Mammary epithelial cell (primary cell): ENCODE results near the gene GRIA1.

ENCODE experiments used
- CTCF ChIP-seq, 2 donors: IDR thresholded peaks in 1 of 2; conservative IDR thresholded peaks in 1 of 2; 2 replicates each; pipeline ENCODE4 v1.5.1; 2011 to 2012; ENCODE audit warnings: inconsistent platforms in 2 of 2, low read length in 2 of 2, mild to moderate bottlenecking in 2 of 2, control low read depth in 1 of 2, low read depth in 1 of 2; ENCODE audit not compliant: insufficient read depth in 1 of 2; ENCODE audit errors: extremely low read depth in 1 of 2
- EZH2 ChIP-seq: IDR thresholded peaks from 2 replicates; pipeline ENCODE4 v1.6.1; 2012; ENCODE audit warnings: low read length, inconsistent platforms, borderline replicate concordance

DNA sequence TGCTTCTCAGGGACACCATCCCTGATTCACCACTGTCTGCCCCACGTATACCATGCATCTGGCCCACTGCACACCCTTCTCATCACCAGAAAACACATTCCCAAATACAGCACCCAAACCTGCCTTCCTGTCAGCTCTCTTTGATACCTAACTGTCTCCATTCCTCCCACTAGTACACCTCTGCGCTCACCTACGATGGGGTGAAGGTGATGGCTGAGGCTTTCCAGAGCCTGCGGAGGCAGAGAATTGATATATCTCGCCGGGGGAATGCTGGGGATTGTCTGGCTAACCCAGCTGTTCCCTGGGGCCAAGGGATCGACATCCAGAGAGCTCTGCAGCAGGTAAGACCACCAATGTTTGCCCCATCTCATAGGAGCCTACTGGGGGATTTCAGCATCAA lies 186.4 kb downstream of the GRIA1 start:
- TF ChIP-seq CTCF (conservative IDR thresholded peaks at IDR 0.05 in 1 of 2, IDR thresholded peaks at IDR 0.05 in 1 of 2; ENCODE audit: extremely low read depth in 1 of 2, insufficient read depth in 1 of 2, low read depth in 1 of 2, low read length in 2 of 2), result no peak
- no peak for TF ChIP-seq EZH2
